ENCODE results near the gene GSE1.

DNA sequence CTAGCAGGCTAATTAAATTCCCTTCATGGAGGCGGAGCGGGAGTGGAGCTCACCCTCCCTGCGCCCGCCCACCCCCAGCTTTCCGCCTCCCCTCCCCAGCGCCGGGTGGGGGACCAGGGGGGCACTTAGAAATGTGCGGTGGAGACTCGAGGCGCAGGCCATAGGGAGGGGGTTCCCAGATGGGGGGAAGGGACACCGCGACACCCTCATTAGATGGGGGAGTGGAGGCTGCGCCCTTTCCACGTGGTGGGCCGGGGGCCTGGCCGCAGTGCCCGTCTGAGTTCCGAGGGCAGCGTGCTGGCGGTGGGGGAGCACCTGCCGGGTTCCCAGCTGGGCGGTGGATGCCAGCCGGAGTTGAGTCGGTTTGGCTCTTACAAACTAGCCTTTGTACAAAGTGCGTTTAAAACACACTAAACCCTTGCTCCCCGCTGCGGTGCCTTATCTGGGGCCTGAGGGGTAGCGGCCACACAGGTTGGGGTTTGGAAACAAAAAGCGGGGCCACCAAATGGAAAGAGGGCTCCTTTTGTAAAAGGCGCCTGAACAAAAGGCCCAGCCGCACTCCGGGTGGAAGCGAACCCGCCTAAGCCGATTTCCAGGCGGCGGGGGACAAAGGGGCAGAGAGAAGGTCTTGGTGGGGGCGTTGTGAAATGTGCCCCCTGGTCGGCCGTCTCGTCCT, 1.4 kb downstream of the GSE1 start:
- no peak for TF ChIP-seq ZNF121 (tag by site-specific recombination; IDR thresholded peaks at IDR 0.05)
- TF ChIP-seq, protein P1, sequence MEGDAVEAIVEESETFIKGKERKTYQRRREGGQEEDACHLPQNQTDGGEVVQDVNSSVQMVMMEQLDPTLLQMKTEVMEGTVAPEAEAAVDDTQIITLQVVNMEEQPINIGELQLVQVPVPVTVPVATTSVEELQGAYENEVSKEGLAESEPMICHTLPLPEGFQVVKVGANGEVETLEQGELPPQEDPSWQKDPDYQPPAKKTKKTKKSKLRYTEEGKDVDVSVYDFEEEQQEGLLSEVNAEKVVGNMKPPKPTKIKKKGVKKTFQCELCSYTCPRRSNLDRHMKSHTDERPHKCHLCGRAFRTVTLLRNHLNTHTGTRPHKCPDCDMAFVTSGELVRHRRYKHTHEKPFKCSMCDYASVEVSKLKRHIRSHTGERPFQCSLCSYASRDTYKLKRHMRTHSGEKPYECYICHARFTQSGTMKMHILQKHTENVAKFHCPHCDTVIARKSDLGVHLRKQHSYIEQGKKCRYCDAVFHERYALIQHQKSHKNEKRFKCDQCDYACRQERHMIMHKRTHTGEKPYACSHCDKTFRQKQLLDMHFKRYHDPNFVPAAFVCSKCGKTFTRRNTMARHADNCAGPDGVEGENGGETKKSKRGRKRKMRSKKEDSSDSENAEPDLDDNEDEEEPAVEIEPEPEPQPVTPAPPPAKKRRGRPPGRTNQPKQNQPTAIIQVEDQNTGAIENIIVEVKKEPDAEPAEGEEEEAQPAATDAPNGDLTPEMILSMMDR (tag by site-specific recombination; IDR thresholded peaks at IDR 0.05): no peak
- TF ChIP-seq, protein P2, sequence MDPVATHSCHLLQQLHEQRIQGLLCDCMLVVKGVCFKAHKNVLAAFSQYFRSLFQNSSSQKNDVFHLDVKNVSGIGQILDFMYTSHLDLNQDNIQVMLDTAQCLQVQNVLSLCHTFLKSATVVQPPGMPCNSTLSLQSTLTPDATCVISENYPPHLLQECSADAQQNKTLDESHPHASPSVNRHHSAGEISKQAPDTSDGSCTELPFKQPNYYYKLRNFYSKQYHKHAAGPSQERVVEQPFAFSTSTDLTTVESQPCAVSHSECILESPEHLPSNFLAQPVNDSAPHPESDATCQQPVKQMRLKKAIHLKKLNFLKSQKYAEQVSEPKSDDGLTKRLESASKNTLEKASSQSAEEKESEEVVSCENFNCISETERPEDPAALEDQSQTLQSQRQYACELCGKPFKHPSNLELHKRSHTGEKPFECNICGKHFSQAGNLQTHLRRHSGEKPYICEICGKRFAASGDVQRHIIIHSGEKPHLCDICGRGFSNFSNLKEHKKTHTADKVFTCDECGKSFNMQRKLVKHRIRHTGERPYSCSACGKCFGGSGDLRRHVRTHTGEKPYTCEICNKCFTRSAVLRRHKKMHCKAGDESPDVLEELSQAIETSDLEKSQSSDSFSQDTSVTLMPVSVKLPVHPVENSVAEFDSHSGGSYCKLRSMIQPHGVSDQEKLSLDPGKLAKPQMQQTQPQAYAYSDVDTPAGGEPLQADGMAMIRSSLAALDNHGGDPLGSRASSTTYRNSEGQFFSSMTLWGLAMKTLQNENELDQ (tag by site-specific recombination; IDR thresholded peaks at IDR 0.05; ENCODE audit: low read depth): no peak
